ENCODE data around the gene COG4.

The COG4 gene

DNA sequence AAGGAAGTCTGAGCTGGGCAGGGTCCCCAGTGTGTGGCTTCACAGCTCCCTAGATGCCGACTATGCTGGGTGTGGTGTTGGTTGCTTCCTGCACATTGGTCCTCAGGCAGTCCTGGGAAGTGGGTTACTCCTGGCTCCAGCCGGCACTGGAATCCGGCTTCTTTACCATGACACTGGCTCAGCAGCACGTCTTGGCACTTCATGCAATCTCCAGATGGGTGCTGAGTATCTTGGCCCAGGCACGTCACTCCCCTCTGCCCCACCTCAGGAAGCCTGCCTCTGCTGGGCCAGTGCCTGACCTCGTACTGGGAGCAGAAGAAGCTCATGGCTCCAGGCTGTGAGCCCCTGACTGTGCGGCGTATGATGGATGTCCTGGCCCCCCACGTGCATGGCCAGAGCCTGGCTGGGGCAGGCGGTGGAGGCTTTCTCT, 44.4 kb downstream of the COG4 start:
- Histone ChIP-seq H2AFZ (ENCODE audit: low read depth, low read length) (no peak overlapping the region), H3K79me2 (ENCODE audit: low read length) (no peaks in the 10 kb centered on the region), H3K9ac (ENCODE audit: low read length) (no peak overlapping the region), H3K4me3 (ENCODE audit: low read length) (no peak overlapping the region), H3K27me3 (ENCODE audit: low read depth, low read length) (no peaks in the 10 kb centered on the region), H3K9me3 (ENCODE audit: insufficient read depth, low read length) (no peaks in the 10 kb centered on the region), H3K27ac (ENCODE audit: low read length) (no peak overlapping the region), H3K4me1 (ENCODE audit: low read length) (peaks cover 90% of the 10 kb centered on the region), H3K36me3 (replicated peaks; ENCODE audit: low read depth, low read length) (peaks cover 42% of the 10 kb centered on the region), H4K20me1 (ENCODE audit: insufficient read depth, low read length) (no peaks in the 10 kb centered on the region), H3K4me2 (ENCODE audit: low read length) (no peak overlapping the region)
- TF ChIP-seq EZH2phosphoT487 (IDR thresholded peaks at IDR 0.05; ENCODE audit: low read depth) = no peak
- TF ChIP-seq, protein P1, sequence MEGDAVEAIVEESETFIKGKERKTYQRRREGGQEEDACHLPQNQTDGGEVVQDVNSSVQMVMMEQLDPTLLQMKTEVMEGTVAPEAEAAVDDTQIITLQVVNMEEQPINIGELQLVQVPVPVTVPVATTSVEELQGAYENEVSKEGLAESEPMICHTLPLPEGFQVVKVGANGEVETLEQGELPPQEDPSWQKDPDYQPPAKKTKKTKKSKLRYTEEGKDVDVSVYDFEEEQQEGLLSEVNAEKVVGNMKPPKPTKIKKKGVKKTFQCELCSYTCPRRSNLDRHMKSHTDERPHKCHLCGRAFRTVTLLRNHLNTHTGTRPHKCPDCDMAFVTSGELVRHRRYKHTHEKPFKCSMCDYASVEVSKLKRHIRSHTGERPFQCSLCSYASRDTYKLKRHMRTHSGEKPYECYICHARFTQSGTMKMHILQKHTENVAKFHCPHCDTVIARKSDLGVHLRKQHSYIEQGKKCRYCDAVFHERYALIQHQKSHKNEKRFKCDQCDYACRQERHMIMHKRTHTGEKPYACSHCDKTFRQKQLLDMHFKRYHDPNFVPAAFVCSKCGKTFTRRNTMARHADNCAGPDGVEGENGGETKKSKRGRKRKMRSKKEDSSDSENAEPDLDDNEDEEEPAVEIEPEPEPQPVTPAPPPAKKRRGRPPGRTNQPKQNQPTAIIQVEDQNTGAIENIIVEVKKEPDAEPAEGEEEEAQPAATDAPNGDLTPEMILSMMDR (IDR thresholded peaks at IDR 0.05; ENCODE audit: low read depth, low read length) = no peak

DNA sequence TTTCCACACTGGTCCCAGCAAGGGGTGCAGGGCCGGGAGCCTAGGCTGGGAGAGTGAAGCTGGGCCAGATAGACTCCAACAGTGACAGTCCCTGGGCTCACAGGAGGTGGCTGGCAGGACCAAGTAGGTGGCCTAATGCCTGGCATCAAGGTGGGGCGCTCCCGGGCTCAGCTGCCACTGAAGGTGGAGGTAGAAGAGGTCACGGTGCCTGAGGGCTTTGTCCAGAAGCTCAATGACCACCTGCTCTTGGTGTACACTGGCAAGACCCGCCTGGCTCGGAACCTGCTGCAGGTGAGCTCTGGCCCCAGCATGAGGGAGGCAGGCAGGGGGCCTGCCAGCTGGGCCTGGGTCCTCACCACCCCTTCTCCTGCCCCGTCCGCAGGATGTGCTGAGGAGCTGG, 45.2 kb downstream of the COG4 start:
- Histone ChIP-seq H3K4me2 (ENCODE audit: low read length) (peak overlapping the region; percentile 60; the same call in 1 of the 2 replicates), H3K4me3 (ENCODE audit: low read length) (no peak overlapping the region), H3K27ac (ENCODE audit: low read length) (peak overlapping the region; percentile 98), H3K4me1 (ENCODE audit: low read length) (peaks cover 87% of the 10 kb centered on the region), H4K20me1 (ENCODE audit: insufficient read depth, low read length) (no peaks in the 10 kb centered on the region), H2AFZ (ENCODE audit: low read depth, low read length) (no peak overlapping the region), H3K9ac (ENCODE audit: low read length) (peak overlapping the region; percentile 68; the same call in 1 of the 2 replicates), H3K27me3 (ENCODE audit: low read depth, low read length) (no peaks in the 10 kb centered on the region), H3K36me3 (replicated peaks; ENCODE audit: low read depth, low read length) (peaks cover 42% of the 10 kb centered on the region), H3K9me3 (ENCODE audit: insufficient read depth, low read length) (no peaks in the 10 kb centered on the region), H3K79me2 (ENCODE audit: low read length) (no peaks in the 10 kb centered on the region)
- TF ChIP-seq, protein P1 (IDR thresholded peaks at IDR 0.05; ENCODE audit: low read depth, low read length) = no peak
- no peak for TF ChIP-seq EZH2phosphoT487 (IDR thresholded peaks at IDR 0.05; ENCODE audit: low read depth)

DNA sequence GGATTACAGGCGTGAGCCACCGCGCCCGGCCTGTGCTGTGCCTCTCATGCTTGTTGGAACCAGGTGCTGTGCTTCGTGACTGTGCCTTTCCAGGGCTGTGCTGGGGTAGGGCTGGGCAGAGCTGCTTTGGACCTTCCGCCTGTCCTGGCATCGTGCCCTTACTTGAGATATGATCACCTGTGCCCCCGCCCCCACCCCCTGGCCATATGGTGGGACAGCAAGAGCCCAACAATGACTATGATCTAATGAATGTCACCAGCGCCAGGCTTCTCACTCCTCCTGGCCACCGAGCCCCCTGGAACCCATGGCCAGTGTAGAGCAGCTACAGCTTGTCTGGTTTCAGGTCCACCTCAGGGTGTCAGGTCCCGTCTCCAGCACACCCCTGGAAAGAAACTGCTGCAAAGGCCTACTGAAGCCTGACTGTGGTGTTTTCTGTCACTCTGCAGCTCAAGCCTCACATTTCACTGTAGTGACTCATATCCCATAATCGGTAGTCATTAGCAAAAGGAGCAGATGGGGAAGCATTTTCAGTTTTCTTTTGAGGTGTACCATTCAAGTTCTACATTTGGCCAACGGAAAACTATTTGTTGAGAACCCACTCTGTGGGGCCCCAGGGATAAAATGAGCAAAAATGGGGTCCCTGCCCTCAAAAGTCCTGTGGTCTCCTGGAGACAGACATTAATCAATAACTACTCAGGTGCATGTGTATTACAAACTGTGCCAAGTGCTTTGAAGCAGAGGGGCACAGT, 46.9 kb downstream of the COG4 start:
- peak overlapping the region; percentile 60 for H3K4me2 ChIP-seq (ENCODE audit: low read length)

More for the DNA sequence above, 46.9 kb downstream of the COG4 start:
- no peaks in the 10 kb centered on the region for H3K27me3 ChIP-seq (ENCODE audit: low read depth, low read length)
- peaks cover 39% of the 10 kb centered on the region for H3K36me3 ChIP-seq (replicated peaks; ENCODE audit: low read depth, low read length)
- H4K20me1 ChIP-seq (ENCODE audit: insufficient read depth, low read length) = no peaks in the 10 kb centered on the region
- TF ChIP-seq EZH2phosphoT487 (IDR thresholded peaks at IDR 0.05; ENCODE audit: low read depth) = peak; percentile 80
- TF ChIP-seq, protein P1 (IDR thresholded peaks at IDR 0.05; ENCODE audit: low read depth, low read length) = no peak
- H3K4me1 ChIP-seq (ENCODE audit: low read length) = peaks cover 70% of the 10 kb centered on the region
- H2AFZ ChIP-seq (ENCODE audit: low read depth, low read length) = no peak overlapping the region
- H3K4me3 ChIP-seq (ENCODE audit: low read length) = peak overlapping the region; percentile 35
- no peaks in the 10 kb centered on the region for H3K9me3 ChIP-seq (ENCODE audit: insufficient read depth, low read length)
- peak overlapping the region; percentile 71; the same call in 1 of the 2 replicates for H3K9ac ChIP-seq (ENCODE audit: low read length)
- H3K79me2 ChIP-seq (ENCODE audit: low read length) = no peaks in the 10 kb centered on the region
- H3K27ac ChIP-seq (ENCODE audit: low read length) = peak overlapping the region; percentile 98
